Ovary (tissue), 9 donors: ENCODE results near the gene RASGEF1C. TPM values are rescaled to one million over a fixed set of nuclear protein-coding genes. Genes with fewer than 3 reads are reported as not detected.

Experiments used
- DNase-seq, 5 donors: peaks; one replicate each; pipeline ENCODE4 v3.0.0-alpha.2; 2019 to 2020
- H3K27ac ChIP-seq, 2 donors: fragments of 200-600 bp; one replicate each; pipeline versions ENCODE4 v1.5.1 to v1.8.0; 2019 to 2022
- H3K27me3 ChIP-seq: fragments of 200-600 bp; one replicate; pipeline ENCODE4 v1.8.0; 2022
- H3K36me3 ChIP-seq: fragments of 200-600 bp; sonication (generic); one replicate; pipeline ENCODE4 v1.5.1; 2019
- H3K4me1 ChIP-seq: one replicate; pipeline ENCODE4 v1.8.1; 2013; ENCODE audit warnings: mild to moderate bottlenecking, moderate library complexity; ENCODE audit not compliant: insufficient read depth
- H3K4me3 ChIP-seq: fragments of 200-600 bp; sonication (generic); one replicate; pipeline ENCODE4 v1.5.1; 2017
- H3K9me3 ChIP-seq, 2 donors: fragments of 200-600 bp in 1 of 2; sonication (generic) in 1 of 2; one replicate each; pipeline versions ENCODE4 v1.5.1 to v1.8.1; 2013 to 2019; ENCODE audit warnings: mild to moderate bottlenecking in 1 of 2, moderate library complexity in 1 of 2
- EP300 ChIP-seq: sonication (generic); formaldehyde crosslinking; IDR thresholded peaks from one replicate; pipeline ENCODE4 v1.6.1; 2017; ENCODE audit warnings: antibody characterized with exemption
- POLR2A ChIP-seq: fragments of 450-650 bp; IDR thresholded peaks from one replicate; pipeline ENCODE4 v1.6.1; 2017; ENCODE audit warnings: antibody characterized with exemption, mild to moderate bottlenecking, moderate library complexity
- WGBS, 3 donors: extraction: QIAGEN DNeasy Blood & Tissue Kit in 1 of 3; methylation state at CpG; one replicate each; pipeline versions ENCODE4 v1.1.5 to v1.1.7; 2013 to 2017; 5-methylcytosine and 5-hydroxymethylcytosine counted together
- intact Hi-C, 4 donors: fragments of 100-400 bp; cut with DNase I; formaldehyde crosslinking; loops; one replicate each; pipeline versions ENCODE4 v1.11.0 to v1.15.1; 2022 to 2023
- polyA plus RNA-seq, 2 donors: library from polyadenylated mRNA; stranded (reverse); fragments of 200-250 nt in 1 of 2; fragments of 350-450 nt in 1 of 2; fragmentation: Illumina TruSeq in 1 of 2; extraction: RNeasy Lipid Tissue Mini Kit (QIAGEN cat#74804) in 1 of 2; gene quantifications; one replicate each; pipeline ENCODE4 v1.2.3, GENCODE V29; 2013 to 2014
- total RNA-seq, 7 donors: library from RNA; depleted of rRNA in 2 of 7; stranded (reverse); fragments of >200 nt in 2 of 7; fragmentation: NEBNext Ultra II Directional in 3 of 7; extraction: Animal tissue kit (Norgen Biotek cat#: 25700) in 3 of 7; gene quantifications; one replicate each; pipeline versions ENCODE4 v1.1.0 to v1.2.4, GENCODE V29; 2016 to 2023
- TF ChIP-seq, protein P1 (sequence below), 3 donors: fragments of 450-650 bp in 2 of 3; fragments of 200-600 bp in 1 of 3; IDR thresholded peaks; one replicate each; pipeline versions ENCODE4 v1.5.1 to v1.8.0; 2016 to 2022; ENCODE audit warnings: antibody characterized with exemption in 3 of 3, mild to moderate bottlenecking in 1 of 3
- donor health status: DM: no; HTN: no; CAD: no; lungs with moderate emphysema.
- donor health status: DM: no; HTN: no; CAD: no.
- donor health status: Bipolar disorder and iron deficiency.
- donor health status: DM: yes; HTN: yes; CAD: no.
- donor health status: DM: no; HTN: no; CAD: no.
- donor health status: DM: yes; HTN: yes; CAD: no.

Gene RASGEF1C
- total and polyA plus RNA-seq, 9 donors, result 0.13 to 0.97 (median 0.38) TPM; not detected in 2

DNA sequence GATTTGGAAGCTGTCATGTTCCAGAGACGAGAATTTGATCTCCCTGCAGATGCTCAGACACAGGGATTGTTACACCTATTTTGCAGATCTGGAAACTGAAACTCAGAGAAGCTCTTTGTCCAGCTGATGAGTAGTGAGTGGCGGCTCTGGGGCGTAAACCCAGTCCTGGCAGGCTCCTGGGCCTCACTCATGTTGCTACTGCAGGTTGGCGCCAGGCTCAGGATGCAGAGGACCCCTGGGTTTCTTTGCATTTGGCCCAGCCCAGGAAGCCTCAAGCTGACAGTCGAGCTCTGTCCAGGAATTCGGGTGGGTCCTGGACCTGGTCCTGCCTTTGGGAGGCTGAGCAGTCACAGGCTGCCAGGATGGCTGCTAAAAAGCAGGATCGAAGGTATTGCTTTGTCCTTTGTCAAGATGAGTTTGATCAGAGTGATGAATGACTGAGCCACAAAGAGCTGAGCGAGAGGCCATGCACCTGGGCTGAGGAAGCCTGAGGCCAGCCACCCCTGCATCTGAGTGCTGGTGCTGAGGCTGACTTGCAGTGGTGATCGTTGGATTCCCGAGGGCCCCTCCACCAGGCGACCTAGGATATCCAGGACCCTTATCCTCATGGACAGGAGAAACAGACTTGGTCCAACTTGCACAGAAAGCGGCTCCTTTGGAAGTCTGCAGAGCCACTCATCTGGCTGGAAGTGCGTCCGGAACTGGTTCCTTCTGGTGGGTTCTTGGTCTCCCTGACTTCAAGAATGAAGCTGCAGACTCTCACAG is 129.1 kb downstream of the RASGEF1C start:
- intact Hi-C loops, result loop anchor here in 2 of 4 donors (10.0 kb wide), 1 partner anchor 175 kb away; the partner anchor contains the start of gene TBC1D9B (in 2 of the 2)
- Histone ChIP-seq H3K27ac (no peak overlapping the region), H3K4me1 (no peaks in the 10 kb centered on the region), H3K9me3 (no peaks in the 10 kb centered on the region), H3K36me3 (no peaks in the 10 kb centered on the region), H3K4me3 (no peak overlapping the region), H3K27me3 (no peaks in the 10 kb centered on the region)
- whole genome bisulfite sequencing, 3 donors, result 78 to 82% (median 79%) methylated on average over 14 of the region's 14 CpGs
- no peak for DNase-seq
- TF ChIP-seq POLR2A (no peak), EP300 (no peak)
- TF ChIP-seq, protein P1, sequence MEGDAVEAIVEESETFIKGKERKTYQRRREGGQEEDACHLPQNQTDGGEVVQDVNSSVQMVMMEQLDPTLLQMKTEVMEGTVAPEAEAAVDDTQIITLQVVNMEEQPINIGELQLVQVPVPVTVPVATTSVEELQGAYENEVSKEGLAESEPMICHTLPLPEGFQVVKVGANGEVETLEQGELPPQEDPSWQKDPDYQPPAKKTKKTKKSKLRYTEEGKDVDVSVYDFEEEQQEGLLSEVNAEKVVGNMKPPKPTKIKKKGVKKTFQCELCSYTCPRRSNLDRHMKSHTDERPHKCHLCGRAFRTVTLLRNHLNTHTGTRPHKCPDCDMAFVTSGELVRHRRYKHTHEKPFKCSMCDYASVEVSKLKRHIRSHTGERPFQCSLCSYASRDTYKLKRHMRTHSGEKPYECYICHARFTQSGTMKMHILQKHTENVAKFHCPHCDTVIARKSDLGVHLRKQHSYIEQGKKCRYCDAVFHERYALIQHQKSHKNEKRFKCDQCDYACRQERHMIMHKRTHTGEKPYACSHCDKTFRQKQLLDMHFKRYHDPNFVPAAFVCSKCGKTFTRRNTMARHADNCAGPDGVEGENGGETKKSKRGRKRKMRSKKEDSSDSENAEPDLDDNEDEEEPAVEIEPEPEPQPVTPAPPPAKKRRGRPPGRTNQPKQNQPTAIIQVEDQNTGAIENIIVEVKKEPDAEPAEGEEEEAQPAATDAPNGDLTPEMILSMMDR (IDR thresholded peaks at IDR 0.05), result no peak

DNA sequence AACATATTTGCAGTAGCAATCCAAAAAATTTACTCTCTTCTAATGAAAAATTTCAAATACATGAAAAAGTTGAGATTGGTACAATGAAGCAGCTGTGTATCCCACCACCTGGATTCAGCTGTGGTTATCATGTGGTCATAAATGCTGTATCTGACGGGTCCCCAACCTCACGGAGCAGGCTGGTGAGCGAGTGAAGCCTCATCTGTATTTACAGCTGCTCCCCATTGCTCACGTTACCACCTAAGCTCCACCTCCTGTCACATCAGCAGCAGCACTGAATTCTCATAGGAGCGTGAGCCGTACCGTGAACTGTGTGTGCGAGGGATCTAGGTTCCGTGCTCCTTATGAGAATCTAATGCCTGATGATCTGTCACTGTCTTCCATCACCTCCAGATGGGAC is 130.7 kb downstream of the RASGEF1C start:
- DNase-seq, result no peak
- intact Hi-C loops, result loop anchor here in 2 of 4 donors (10.0 kb wide), 1 partner anchor 174 kb away; the partner anchor contains the start of gene TBC1D9B (in 2 of the 2)
- no peaks in the 10 kb centered on the region for H3K4me1 ChIP-seq
- H3K36me3 ChIP-seq, result no peaks in the 10 kb centered on the region
- no peaks in the 10 kb centered on the region for H3K27me3 ChIP-seq
- WGBS, 3 donors, result 67 to 77% (median 71%) methylated on average over 9 of the region's 9 CpGs
- TF ChIP-seq, protein P1 (IDR thresholded peaks at IDR 0.05), result no peak
- TF ChIP-seq EP300, result no peak
- TF ChIP-seq POLR2A, result no peak
- no peak overlapping the region for H3K4me3 ChIP-seq
- no peak overlapping the region for H3K27ac ChIP-seq
- no peaks in the 10 kb centered on the region for H3K9me3 ChIP-seq

DNA sequence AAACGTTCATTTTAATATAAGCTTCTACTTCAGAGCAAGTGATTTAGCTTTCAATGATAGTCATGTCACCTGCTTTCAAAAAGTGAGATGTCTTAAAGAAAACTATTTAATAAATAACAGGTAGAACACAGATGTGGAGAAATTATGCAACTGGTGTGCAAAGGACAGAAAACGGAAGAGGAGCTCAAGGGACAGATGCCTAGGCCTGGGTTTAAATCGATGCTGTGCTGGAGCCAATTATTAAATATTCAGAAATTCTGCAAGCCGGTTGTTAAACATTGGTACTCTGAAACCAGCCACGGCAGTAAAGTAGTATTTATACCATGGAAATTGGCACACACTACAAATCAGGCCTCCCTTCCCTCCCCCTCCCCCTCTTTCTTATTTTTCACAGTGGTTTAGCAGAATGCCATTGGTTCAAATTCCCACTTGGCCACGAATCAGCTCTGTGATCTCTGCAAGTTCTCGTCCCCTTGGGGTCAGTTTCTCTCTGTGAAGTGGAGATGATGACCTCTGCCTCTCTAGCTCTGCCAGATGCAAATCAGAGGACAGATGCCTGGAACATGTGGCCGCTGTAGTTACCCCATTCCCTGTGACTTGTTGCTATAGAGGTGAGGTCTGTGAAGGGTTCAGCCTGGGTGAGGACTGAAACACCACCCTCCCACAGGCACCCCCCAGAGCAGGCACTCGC is 131.3 kb downstream of the RASGEF1C start:
- Histone ChIP-seq H3K4me1 (no peaks in the 10 kb centered on the region), H3K4me3 (no peak overlapping the region), H3K27ac (no peak overlapping the region), H3K9me3 (no peaks in the 10 kb centered on the region), H3K27me3 (no peaks in the 10 kb centered on the region), H3K36me3 (no peaks in the 10 kb centered on the region)
- no peak for TF ChIP-seq POLR2A
- no peak for TF ChIP-seq EP300
- TF ChIP-seq, protein P1 (IDR thresholded peaks at IDR 0.05), result no peak
- intact Hi-C loops, result loop anchor here in 2 of 4 donors (10.0 kb wide), 1 partner anchor 173 kb away; the partner anchor contains the start of gene TBC1D9B (in 2 of the 2)
- WGBS, 3 donors, result 83 to 86% (median 85%) methylated on average over 9 of the region's 9 CpGs
- DNase-seq, result no peak

DNA sequence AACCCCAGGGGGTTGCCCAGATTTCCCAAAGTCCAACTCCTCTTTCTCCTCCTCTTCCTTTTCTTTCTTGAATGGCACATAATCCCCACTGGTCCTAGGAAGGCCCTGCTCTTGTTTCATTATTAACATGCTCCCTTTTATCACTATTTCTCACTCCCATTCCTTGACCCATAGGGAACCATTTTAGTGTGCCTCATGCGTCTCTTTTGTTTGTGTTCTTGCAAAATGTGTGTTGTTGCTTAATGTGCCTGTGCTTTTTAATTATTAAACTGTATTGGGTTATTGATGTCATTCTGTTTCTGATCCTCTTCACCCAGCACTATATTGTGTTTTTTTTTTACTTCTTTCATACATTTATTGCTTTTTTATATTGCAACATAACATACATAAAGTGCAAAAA is 133.3 kb downstream of the RASGEF1C start:
- Histone ChIP-seq H3K4me1 (peaks cover 3% of the 10 kb centered on the region), H3K27me3 (no peaks in the 10 kb centered on the region), H3K36me3 (no peaks in the 10 kb centered on the region), H3K4me3 (no peak overlapping the region), H3K9me3 (no peaks in the 10 kb centered on the region), H3K27ac (no peak overlapping the region)
- intact Hi-C loops, result loop anchor here in 2 of 4 donors (10.0 kb wide), 1 partner anchor 171 kb away; the partner anchor contains the start of gene TBC1D9B (in 2 of the 2)
- no peak for TF ChIP-seq POLR2A
- TF ChIP-seq, protein P1 (IDR thresholded peaks at IDR 0.05), result no peak
- no peak for TF ChIP-seq EP300
- 81 to 84% (median 82%) methylated on average over 1 of the region's 1 CpG for WGBS, 3 donors
- no peak for DNase-seq
